LNCAP (cell line): Measurements from ENCODE around the gene ZNF423.

Experiments
- CTCF ChIP-seq: fragments of 450-650 bp; IDR thresholded peaks from 2 replicates; pipeline ENCODE4 v1.5.1; 2017; ENCODE audit warnings: mild to moderate bottlenecking

ZNF423 gene

DNA sequence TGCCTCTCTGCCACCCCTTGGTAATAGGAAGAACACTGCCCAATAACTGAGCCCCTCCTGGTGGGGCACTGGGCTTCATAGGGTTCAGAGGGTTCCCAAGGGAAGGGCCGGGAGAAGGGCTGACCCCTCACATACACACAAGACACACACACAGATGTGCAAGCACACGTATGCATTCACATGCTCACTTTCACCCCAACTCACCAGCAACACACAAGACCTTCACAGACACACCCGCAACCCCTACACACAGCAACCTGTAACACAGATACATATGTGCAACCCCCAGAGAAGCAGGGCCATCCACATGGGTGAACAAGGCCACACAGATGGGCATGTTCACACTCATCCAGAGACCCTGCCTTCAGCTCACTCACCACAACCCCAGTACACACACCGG, 225.1 kb downstream of the ZNF423 start:
- TF ChIP-seq CTCF, result no peak

DNA sequence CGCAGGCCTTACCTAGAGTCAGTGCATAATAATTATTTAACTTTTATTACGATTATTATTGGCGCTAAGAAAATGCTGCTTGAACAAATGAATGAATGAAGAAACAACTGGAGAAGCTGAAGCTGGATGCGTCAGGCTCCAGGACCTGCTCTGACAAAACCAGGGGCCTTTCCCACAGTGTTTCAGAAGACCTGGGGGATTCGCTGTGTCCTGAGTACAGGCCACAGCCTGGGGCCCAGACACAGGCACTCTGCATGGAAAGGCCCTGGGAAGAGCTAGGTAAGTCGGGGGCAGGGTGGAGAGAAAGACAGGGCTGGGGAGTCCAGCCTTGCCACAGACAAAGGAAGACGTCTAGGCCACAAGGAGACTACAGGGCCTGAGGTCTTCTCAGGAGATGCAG, 226.1 kb downstream of the ZNF423 start:
- TF ChIP-seq CTCF, result no peak

- no peak for TF ChIP-seq CTCF
Observed at GRCh38 chr16:49628148-49628547, 227.8 kb downstream of the ZNF423 start.

GRCh38 chr16:49625311-49626065, 230.4 kb downstream of the ZNF423 start:
- no peak for TF ChIP-seq CTCF

GRCh38 chr16:49623501-49624266, 232.2 kb downstream of the ZNF423 start:
- no peak for TF ChIP-seq CTCF

DNA sequence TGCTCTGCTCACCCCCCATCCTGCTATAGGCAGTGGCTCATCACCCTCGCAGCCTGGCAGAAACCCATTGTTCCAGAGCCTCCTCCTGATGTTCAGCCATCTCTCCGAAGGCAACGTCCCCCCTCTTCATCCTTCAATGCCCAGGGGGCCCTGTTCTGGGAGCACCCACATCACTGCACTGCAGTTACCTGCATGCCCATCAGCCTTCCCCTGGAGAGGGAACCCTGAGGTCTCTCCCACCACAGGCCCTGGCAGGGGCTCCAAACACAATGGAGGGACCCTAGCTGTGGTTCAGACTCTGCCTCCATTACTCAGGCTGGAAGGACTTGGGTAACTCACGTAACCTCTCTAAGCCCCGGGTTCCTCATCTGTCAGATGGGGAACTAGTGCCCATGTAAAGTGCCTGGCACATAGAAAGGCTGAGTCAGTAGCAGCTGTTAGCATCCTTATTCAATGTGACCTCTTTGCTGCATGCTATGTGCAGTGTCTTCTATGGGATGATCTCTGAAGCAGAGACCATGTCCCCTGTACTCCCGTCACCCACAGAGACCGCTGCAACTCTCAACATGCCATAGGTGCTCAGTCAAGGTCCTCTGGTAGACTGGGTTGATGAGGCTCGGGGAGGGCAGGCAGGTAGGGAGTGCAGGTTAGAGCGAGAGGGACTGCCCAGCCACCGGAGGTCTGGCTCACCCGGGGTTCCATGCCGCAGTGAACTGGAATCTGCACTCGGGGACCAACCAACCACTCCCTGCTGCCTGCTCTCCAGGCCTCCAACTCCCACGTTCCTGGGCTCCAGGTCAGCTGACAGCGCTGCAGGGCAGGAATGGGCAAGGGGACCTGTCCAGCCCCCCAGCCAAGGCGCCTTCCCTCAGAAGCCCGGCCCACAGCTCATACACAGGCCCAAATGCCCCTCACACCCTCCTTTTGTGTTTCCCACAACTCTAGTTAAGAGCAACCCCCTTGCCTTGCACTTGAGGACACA, 233.2 kb downstream of the ZNF423 start:
- TF ChIP-seq CTCF, result no peak

GRCh38 chr16:49622084-49622390, 233.9 kb downstream of the ZNF423 start:
- TF ChIP-seq CTCF, result no peak
